HG03571 (cell line): ENCODE results near the gene ENTPD8.
A peak's percentile ranks its signal among the peaks of the same experiment; 100 is the strongest.
"Not testable (repeated sequence)": the region's sequence is repeated elsewhere in the genome, so short reads cannot be mapped to it uniquely, and the experiment has no call there.

Source experiments
- ATAC-seq: cut with Tn5 transposase; IDR thresholded peaks from one replicate; pipeline ENCODE4 v1.9.1; 2021; ENCODE audit not compliant: unreplicated experiment

ENTPD8 gene

GRCh38 chr9:137477778-137478612, 36.8 kb upstream of the ENTPD8 start:
- ATAC-seq, result no peak

GRCh38 chr9:137476856-137477255, 35.7 kb upstream of the ENTPD8 start:
- ATAC-seq, result no peak

- ATAC-seq, result no peak
Measured at GRCh38 chr9:137475666-137476065, 34.5 kb upstream of the ENTPD8 start.

- ATAC-seq, result no peak
Measured at GRCh38 chr9:137474271-137474670, 33.1 kb upstream of the ENTPD8 start.

GRCh38 chr9:137470785-137471184, 29.6 kb upstream of the ENTPD8 start:
- ATAC-seq, result no peak

- no peak for ATAC-seq
Measured at GRCh38 chr9:137467896-137468295, 26.7 kb upstream of the ENTPD8 start.

- ATAC-seq, result no peak
Measured at GRCh38 chr9:137467161-137467581, 26.0 kb upstream of the ENTPD8 start.

- not testable (repeated sequence) for ATAC-seq
Measured at GRCh38 chr9:137466389-137467085, 25.4 kb upstream of the ENTPD8 start.

GRCh38 chr9:137465720-137466388, 24.7 kb upstream of the ENTPD8 start:
- no peak for ATAC-seq

GRCh38 chr9:137465000-137465719, 24.0 kb upstream of the ENTPD8 start:
- no peak for ATAC-seq

GRCh38 chr9:137464291-137464999, 23.3 kb upstream of the ENTPD8 start:
- no peak for ATAC-seq

GRCh38 chr9:137463931-137464290, 22.8 kb upstream of the ENTPD8 start:
- no peak for ATAC-seq

GRCh38 chr9:137462986-137463930, 22.1 kb upstream of the ENTPD8 start:
- ATAC-seq, result no peak

- ATAC-seq, result no peak
Measured at GRCh38 chr9:137462396-137462985, 21.3 kb upstream of the ENTPD8 start.

- peak; percentile 58 for ATAC-seq
Measured at GRCh38 chr9:137461663-137462395, 20.7 kb upstream of the ENTPD8 start.

- ATAC-seq, result no peak
Measured at GRCh38 chr9:137461316-137461662, 20.1 kb upstream of the ENTPD8 start.

- ATAC-seq, result no peak
Measured at GRCh38 chr9:137460363-137461315, 19.5 kb upstream of the ENTPD8 start.
